K562 (cell line): Measurements from ENCODE around the gene ACHE. TPM values are rescaled to one million over a fixed set of nuclear protein-coding genes. Genes with fewer than 3 reads are reported as not detected.
A peak's percentile ranks its signal among the peaks of the same experiment; 100 is the strongest.

ENCODE experiments used
- DPF2 ChIP-seq: fragments of 450-650 bp; IDR thresholded peaks from 2 replicates; pipeline ENCODE4 v1.6.1; 2016
- ETV5 ChIP-seq: sonication (generic); formaldehyde crosslinking; IDR thresholded peaks from 2 replicates; pipeline ENCODE4 v1.4.0; 2020; ENCODE audit warnings: low read depth, mild to moderate bottlenecking, missing genetic modification reagents
- EZH2 ChIP-seq: IDR thresholded peaks from 2 replicates; pipeline ENCODE4 v1.6.1; 2012; ENCODE audit warnings: low read depth, mild to moderate bottlenecking, inconsistent platforms, low read length, borderline replicate concordance
- FIP1L1 ChIP-seq: fragments of 200-400 bp; formaldehyde crosslinking; IDR thresholded peaks from 2 replicates; pipeline ENCODE4 v1.6.1; 2018; ENCODE audit warnings: mild to moderate bottlenecking, low read depth, low read length; ENCODE audit not compliant: poor library complexity, severe bottlenecking
- NR2F6 ChIP-seq: fragments of 450-650 bp; formaldehyde crosslinking; IDR thresholded peaks from 2 replicates; pipeline ENCODE4 v1.4.0; 2020; ENCODE audit warnings: mild to moderate bottlenecking
- RBM22 ChIP-seq: fragments of 200-400 bp; formaldehyde crosslinking; IDR thresholded peaks from 2 replicates; pipeline ENCODE4 v1.6.1; 2018; ENCODE audit warnings: low read length, low read depth; ENCODE audit not compliant: poor library complexity, severe bottlenecking
- RFX1 ChIP-seq: fragments of 450-650 bp; IDR thresholded peaks from 2 replicates; pipeline ENCODE4 v1.6.1; 2016; ENCODE audit warnings: mild to moderate bottlenecking, moderate library complexity
- TAF7 ChIP-seq: fragments of 450-650 bp; IDR thresholded peaks from 2 replicates; pipeline ENCODE4 v1.6.1; 2016; ENCODE audit warnings: missing genetic modification characterization, missing compliant biosample characterization
- TCF7L2 ChIP-seq: fragments of 150-350 bp; IDR thresholded peaks from 2 replicates; pipeline ENCODE4 v1.6.1; 2016; ENCODE audit warnings: low read depth, mild to moderate bottlenecking, low read length, moderate library complexity
- TRIM28 ChIP-seq: fragments of 450-650 bp; IDR thresholded peaks from 2 replicates; pipeline ENCODE4 v1.6.1; 2017
- YY1 ChIP-seq, 3 experiments: IDR thresholded peaks; 2 replicates each; pipeline ENCODE4 v1.6.1; 2011; ENCODE audit warnings: low read length in 2 of 3, mild to moderate bottlenecking in 2 of 3, moderate library complexity in 2 of 3, borderline replicate concordance in 1 of 3, control low read depth in 1 of 3, low read depth in 1 of 3; ENCODE audit not compliant: insufficient read depth in 3 of 3, insufficient replicate concordance in 2 of 3, control insufficient read depth in 1 of 3, insufficient read length in 1 of 3; ENCODE audit errors: extremely low read depth in 1 of 3
- ZKSCAN3 ChIP-seq: fragments of 250-450 bp; sonication (Bioruptor Pico); IDR thresholded peaks from 2 replicates; pipeline ENCODE4 v1.4.0; 2020
- ZNF778 ChIP-seq: fragments of 450-650 bp; formaldehyde crosslinking; IDR thresholded peaks from 2 replicates; pipeline ENCODE4 v1.4.0; 2020; ENCODE audit warnings: mild to moderate bottlenecking, moderate library complexity
- polyA plus RNA-seq, 8 experiments: library from polyadenylated mRNA; depleted of rRNA in 4 of 8; stranded (reverse) in 5 of 8; unstranded in 3 of 8; fragments of >200 nt; fragmentation: Nextera tagmentation in 2 of 8; fragmentation: Illumina TruSeq in 1 of 8; extraction: Ambion mirVana in 2 of 8; extraction: Trizol in 1 of 8; gene quantifications; 2 replicates each; pipeline versions ENCODE4 v1.2.1 to v1.2.3, GENCODE V29; 2011 to 2014; ENCODE audit warnings: inconsistent platforms in 1 of 8, missing spikeins in 1 of 8
- total RNA-seq, 7 experiments: library from RNA; depleted of rRNA in 6 of 7; stranded (reverse); fragments of >200 nt in 6 of 7; fragmentation: Illumina TruSeq in 2 of 7; extraction: Trizol in 2 of 7; gene quantifications; 2 replicates each; pipeline versions ENCODE4 v1.2.1 to v1.2.3, GENCODE V29; 2011 to 2021; ENCODE audit warnings: low replicate concordance in 1 of 7
- TF ChIP-seq, protein P1 (sequence below): fragments of 450-650 bp; IDR thresholded peaks from 2 replicates; pipeline ENCODE4 v1.6.1; 2016; ENCODE audit warnings: mild to moderate bottlenecking
- TF ChIP-seq, protein P2 (sequence below): sonication (generic); formaldehyde crosslinking; IDR thresholded peaks from 2 replicates; pipeline ENCODE4 v1.8.1; 2022; ENCODE audit warnings: missing genetic modification reagents
- TF ChIP-seq, protein P3 (sequence below), 2 experiments: IDR thresholded peaks in 1 of 2; conservative IDR thresholded peaks in 1 of 2; 2 replicates each; pipeline ENCODE4 v1.6.1; 2016; ENCODE audit warnings: low read depth in 2 of 2, mild to moderate bottlenecking in 1 of 2, missing compliant biosample characterization in 1 of 2, missing genetic modification characterization in 1 of 2, moderate library complexity in 1 of 2
- TF ChIP-seq, protein P4 (sequence below): fragments of 450-650 bp; formaldehyde crosslinking; IDR thresholded peaks from 2 replicates; pipeline ENCODE4 v1.4.0; 2020; ENCODE audit warnings: mild to moderate bottlenecking, moderate library complexity
- TF ChIP-seq, protein P5 (sequence below): fragments of 450-650 bp; formaldehyde crosslinking; IDR thresholded peaks from 2 replicates; pipeline ENCODE4 v1.4.0; 2022; ENCODE audit warnings: missing genetic modification characterization

The ACHE gene
- total and polyA plus RNA-seq, 9 of the 15 experiments (the other 6 are each of a cell fraction or from before 2014, with no cell fraction given): 0.04 to 8.8 (median 1.9) TPM

DNA sequence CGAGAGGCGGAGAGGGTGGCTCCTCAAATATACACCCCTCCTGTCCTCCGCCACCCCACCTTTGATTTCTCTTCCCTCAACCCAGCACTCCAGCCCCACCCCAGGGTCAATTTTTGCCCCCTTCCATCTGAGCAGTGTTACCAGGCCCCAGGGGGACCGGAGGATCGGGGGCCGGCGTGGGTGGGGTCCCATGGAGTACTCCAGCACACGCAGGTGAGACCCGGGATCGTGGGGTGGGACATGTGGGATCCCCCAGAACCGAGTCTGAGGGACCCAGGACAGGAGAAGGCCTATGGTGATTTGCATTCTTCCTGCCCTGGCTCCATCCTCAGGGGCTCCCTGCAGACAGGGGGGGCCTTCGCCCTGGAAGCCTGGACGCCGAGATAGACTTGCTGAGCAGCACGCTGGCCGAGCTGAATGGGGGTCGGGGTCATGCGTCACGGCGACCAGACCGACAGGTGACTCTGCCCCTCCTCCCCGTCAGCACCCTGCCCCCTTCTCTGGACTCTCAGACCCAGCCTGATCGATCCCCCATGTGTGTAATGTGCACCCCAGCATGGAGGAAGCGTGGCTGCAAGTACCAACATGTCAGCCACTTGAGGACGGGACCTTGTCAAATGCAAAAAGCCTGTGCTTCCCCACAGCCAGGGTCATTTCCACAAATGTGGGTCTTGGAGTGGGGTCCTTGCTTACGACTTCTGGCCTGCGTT lies 27.8 kb downstream of the ACHE start (continued):
- no peak for TF ChIP-seq DPF2
- TF ChIP-seq, protein P1, sequence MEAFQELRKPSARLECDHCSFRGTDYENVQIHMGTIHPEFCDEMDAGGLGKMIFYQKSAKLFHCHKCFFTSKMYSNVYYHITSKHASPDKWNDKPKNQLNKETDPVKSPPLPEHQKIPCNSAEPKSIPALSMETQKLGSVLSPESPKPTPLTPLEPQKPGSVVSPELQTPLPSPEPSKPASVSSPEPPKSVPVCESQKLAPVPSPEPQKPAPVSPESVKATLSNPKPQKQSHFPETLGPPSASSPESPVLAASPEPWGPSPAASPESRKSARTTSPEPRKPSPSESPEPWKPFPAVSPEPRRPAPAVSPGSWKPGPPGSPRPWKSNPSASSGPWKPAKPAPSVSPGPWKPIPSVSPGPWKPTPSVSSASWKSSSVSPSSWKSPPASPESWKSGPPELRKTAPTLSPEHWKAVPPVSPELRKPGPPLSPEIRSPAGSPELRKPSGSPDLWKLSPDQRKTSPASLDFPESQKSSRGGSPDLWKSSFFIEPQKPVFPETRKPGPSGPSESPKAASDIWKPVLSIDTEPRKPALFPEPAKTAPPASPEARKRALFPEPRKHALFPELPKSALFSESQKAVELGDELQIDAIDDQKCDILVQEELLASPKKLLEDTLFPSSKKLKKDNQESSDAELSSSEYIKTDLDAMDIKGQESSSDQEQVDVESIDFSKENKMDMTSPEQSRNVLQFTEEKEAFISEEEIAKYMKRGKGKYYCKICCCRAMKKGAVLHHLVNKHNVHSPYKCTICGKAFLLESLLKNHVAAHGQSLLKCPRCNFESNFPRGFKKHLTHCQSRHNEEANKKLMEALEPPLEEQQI: no peak
- TF ChIP-seq ZNF778 (CRISPR knock-in tag): no peak
- TF ChIP-seq, protein P2, sequence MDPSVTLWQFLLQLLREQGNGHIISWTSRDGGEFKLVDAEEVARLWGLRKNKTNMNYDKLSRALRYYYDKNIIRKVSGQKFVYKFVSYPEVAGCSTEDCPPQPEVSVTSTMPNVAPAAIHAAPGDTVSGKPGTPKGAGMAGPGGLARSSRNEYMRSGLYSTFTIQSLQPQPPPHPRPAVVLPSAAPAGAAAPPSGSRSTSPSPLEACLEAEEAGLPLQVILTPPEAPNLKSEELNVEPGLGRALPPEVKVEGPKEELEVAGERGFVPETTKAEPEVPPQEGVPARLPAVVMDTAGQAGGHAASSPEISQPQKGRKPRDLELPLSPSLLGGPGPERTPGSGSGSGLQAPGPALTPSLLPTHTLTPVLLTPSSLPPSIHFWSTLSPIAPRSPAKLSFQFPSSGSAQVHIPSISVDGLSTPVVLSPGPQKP (CRISPR knock-in tag): no peak
- TF ChIP-seq TCF7L2: no peak
- TF ChIP-seq, protein P3, sequence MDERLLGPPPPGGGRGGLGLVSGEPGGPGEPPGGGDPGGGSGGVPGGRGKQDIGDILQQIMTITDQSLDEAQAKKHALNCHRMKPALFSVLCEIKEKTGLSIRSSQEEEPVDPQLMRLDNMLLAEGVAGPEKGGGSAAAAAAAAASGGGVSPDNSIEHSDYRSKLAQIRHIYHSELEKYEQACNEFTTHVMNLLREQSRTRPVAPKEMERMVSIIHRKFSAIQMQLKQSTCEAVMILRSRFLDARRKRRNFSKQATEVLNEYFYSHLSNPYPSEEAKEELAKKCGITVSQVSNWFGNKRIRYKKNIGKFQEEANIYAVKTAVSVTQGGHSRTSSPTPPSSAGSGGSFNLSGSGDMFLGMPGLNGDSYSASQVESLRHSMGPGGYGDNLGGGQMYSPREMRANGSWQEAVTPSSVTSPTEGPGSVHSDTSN (CRISPR knock-in tag; IDR thresholded peaks at IDR 0.05; ENCODE audit: low read depth): no peak
- TF ChIP-seq, protein P3 (tag; conservative IDR thresholded peaks at IDR 0.05; ENCODE audit: low read depth): no peak
- TF ChIP-seq, protein P4, sequence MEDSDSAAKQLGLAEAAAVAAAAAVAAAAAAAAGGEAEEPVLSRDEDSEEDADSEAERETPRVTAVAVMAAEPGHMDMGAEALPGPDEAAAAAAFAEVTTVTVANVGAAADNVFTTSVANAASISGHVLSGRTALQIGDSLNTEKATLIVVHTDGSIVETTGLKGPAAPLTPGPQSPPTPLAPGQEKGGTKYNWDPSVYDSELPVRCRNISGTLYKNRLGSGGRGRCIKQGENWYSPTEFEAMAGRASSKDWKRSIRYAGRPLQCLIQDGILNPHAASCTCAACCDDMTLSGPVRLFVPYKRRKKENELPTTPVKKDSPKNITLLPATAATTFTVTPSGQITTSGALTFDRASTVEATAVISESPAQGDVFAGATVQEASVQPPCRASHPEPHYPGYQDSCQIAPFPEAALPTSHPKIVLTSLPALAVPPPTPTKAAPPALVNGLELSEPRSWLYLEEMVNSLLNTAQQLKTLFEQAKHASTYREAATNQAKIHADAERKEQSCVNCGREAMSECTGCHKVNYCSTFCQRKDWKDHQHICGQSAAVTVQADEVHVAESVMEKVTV (CRISPR knock-in tag): no peak
- TF ChIP-seq ETV5 (CRISPR knock-in tag): no peak
- no peak for TF ChIP-seq FIP1L1
- TF ChIP-seq RBM22: no peak
- no peak for TF ChIP-seq TRIM28
- peak in 1 of 3 experiments; percentile 48 for TF ChIP-seq YY1 (IDR thresholded peaks at IDR 0.05; ENCODE audit: borderline replicate concordance in 1 of 3, control insufficient read depth in 1 of 3, extremely low read depth in 1 of 3, insufficient read depth in 3 of 3, insufficient read length in 1 of 3, insufficient replicate concordance in 2 of 3, low read depth in 1 of 3, low read length in 2 of 3)
- TF ChIP-seq TAF7: no peak
- TF ChIP-seq EZH2: no peak
- TF ChIP-seq, protein P5, sequence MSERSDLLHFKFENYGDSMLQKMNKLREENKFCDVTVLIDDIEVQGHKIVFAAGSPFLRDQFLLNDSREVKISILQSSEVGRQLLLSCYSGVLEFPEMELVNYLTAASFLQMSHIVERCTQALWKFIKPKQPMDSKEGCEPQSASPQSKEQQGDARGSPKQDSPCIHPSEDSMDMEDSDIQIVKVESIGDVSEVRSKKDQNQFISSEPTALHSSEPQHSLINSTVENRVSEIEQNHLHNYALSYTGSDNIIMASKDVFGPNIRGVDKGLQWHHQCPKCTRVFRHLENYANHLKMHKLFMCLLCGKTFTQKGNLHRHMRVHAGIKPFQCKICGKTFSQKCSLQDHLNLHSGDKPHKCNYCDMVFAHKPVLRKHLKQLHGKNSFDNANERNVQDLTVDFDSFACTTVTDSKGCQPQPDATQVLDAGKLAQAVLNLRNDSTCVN (CRISPR knock-in tag): no peak
- TF ChIP-seq RFX1: no peak
- TF ChIP-seq NR2F6 (CRISPR knock-in tag): no peak
- TF ChIP-seq ZKSCAN3 (CRISPR knock-in tag): no peak
